A549 (cell line): Measurements from ENCODE around the gene ATP6V0A1.
"Not testable (repeated sequence)": the region's sequence is repeated elsewhere in the genome, so short reads cannot be mapped to it uniquely, and the experiment has no call there.

Source experiments
- CHD2 ChIP-seq: fragments of 150-350 bp; IDR thresholded peaks from 2 replicates; pipeline ENCODE4 v1.6.1; 2014; ENCODE audit warnings: low read length; ENCODE audit not compliant: partially characterized antibody
- CTCF ChIP-seq: fragments of >200 bp; sonication (Bioruptor Twin); formaldehyde crosslinking; IDR thresholded peaks from 3 replicates; pipeline ENCODE4 v1.5.1; 2016
- EP300 ChIP-seq, 2 experiments: fragments of >200 bp; sonication (Bioruptor Twin); formaldehyde crosslinking; IDR thresholded peaks; 2 replicates in 1 of 2; 3 replicates in 1 of 2; pipeline ENCODE4 v1.6.1; 2016 to 2017
- RCOR1 ChIP-seq: fragments of 150-350 bp; IDR thresholded peaks from 2 replicates; pipeline ENCODE4 v1.6.1; 2014; ENCODE audit warnings: antibody characterized with exemption, low read length, low read depth

- TF ChIP-seq CTCF; CHD2; EP300 (IDR thresholded peaks at IDR 0.05); RCOR1: not testable (repeated sequence)
These were observed 81.9 kb downstream of the ATP6V0A1 start for GRCh38 chr17:42540558-42540957.
